HCT116 (cell line): ENCODE data around the gene CAPN10. TPM values are rescaled to one million over a fixed set of nuclear protein-coding genes. Genes with fewer than 3 reads are reported as not detected.

Experiments used
- ATAC-seq: fragments of 200-7000 bp; cut with Tn5 transposase; 2 replicates; pipeline ENCODE4 v1.9.1; 2020; ENCODE audit warnings: mild to moderate bottlenecking, moderate library complexity
- BruUV-seq: library from RNA; stranded (reverse); fragments of 400-500 nt; replicated peaks from 2 replicates; lab custom pipeline; 2021; lab: Mats Ljungman, UMichigan
- CTCF ChIA-PET: fragments of 300-600 bp; sonication (Branson Sonifier 250); formaldehyde crosslinking; loops from one replicate; lab custom pipeline; 2021; ENCODE audit warnings: antibody characterized with exemption; lab: Charles Lee
- POLR2A ChIA-PET: fragments of 300-600, 350-600 bp; sonication (Branson Sonifier 250); formaldehyde crosslinking; loops from one replicate; lab custom pipeline; 2021; ENCODE audit warnings: antibody characterized with exemption; lab: Charles Lee
- RAD21 ChIA-PET, 2 experiments: fragments of 300-600 bp; sonication (Branson Sonifier 250); formaldehyde crosslinking; loops; one replicate each; lab custom pipeline; 2023; ENCODE audit warnings: low total read pairs in 2 of 2; ENCODE audit not compliant: uncharacterized antibody in 2 of 2, unreplicated experiment in 2 of 2, low non-redundant PET in 1 of 2; lab: Charles Lee
- DNase-seq: peaks from one replicate; pipeline ENCODE4 v3.0.0-alpha.2; 2010; ENCODE audit warnings: low read depth, low spot score
- H2AFZ ChIP-seq: fragments of 200-600 bp; shearing (Covaris generic), sonication (generic); 2 replicates; pipeline ENCODE4 v1.6.1; 2017; ENCODE audit warnings: low read depth, mixed run types, mixed read lengths, antibody characterized with exemption, low read length; ENCODE audit not compliant: poor library complexity, severe bottlenecking
- H3K27ac ChIP-seq: 2 replicates; pipeline ENCODE4 v1.5.1; 2012; ENCODE audit warnings: low read depth, low read length
- H3K27me3 ChIP-seq: fragments of 200-600 bp; sonication (generic); 2 replicates; pipeline ENCODE4 v1.6.1; 2016; ENCODE audit warnings: mixed run types, low read length, mixed read lengths; ENCODE audit not compliant: insufficient read depth
- H3K36me3 ChIP-seq, 2 experiments: fragments of 200-500 bp in 1 of 2; fragments of 200-600 bp in 1 of 2; sonication (Bioruptor generic) in 1 of 2; sonication (generic) in 1 of 2; 2 replicates each; pipeline versions ENCODE4 v1.5.1 to v1.6.1; 2014 to 2016; ENCODE audit warnings: low read length in 2 of 2, inconsistent platforms in 1 of 2, mixed read lengths in 1 of 2, mixed run types in 1 of 2; ENCODE audit not compliant: insufficient read depth in 2 of 2, control insufficient read depth in 1 of 2
- H3K4me1 ChIP-seq, 2 experiments: fragments of 200-600 bp in 1 of 2; sonication (generic) in 1 of 2; 2 replicates each; pipeline versions ENCODE4 v1.5.1 to v1.6.1; 2012 to 2017; ENCODE audit warnings: low read length in 2 of 2, inconsistent platforms in 1 of 2, mild to moderate bottlenecking in 1 of 2, mixed read lengths in 1 of 2, mixed run types in 1 of 2, moderate library complexity in 1 of 2; ENCODE audit not compliant: insufficient read depth in 2 of 2, control insufficient read depth in 1 of 2
- H3K4me2 ChIP-seq: fragments of 200-600 bp; sonication (generic); 2 replicates; pipeline ENCODE4 v1.6.1; 2017; ENCODE audit warnings: mixed run types, low read length, mixed read lengths
- H3K4me3 ChIP-seq, 2 experiments: fragments of 200-600 bp in 1 of 2; sonication (generic) in 1 of 2; replicated peaks in 1 of 2; 2 replicates each; pipeline ENCODE4 v1.5.1; 2011 to 2016; ENCODE audit warnings: low read length in 2 of 2, control low read depth in 1 of 2, low read depth in 1 of 2, mild to moderate bottlenecking in 1 of 2, mixed read lengths in 1 of 2, mixed run types in 1 of 2
- H3K79me2 ChIP-seq: fragments of 200-600 bp; sonication (generic); 2 replicates; pipeline ENCODE4 v1.6.1; 2017; ENCODE audit warnings: mild to moderate bottlenecking, mixed run types, low read length, moderate library complexity, mixed read lengths; ENCODE audit not compliant: insufficient read depth
- H3K9ac ChIP-seq: fragments of 200-600 bp; sonication (generic); 2 replicates; pipeline ENCODE4 v1.6.1; 2016; ENCODE audit warnings: low read length, mixed read lengths
- H3K9me2 ChIP-seq: fragments of 200-600 bp; sonication (generic), shearing (Covaris generic); 2 replicates; pipeline ENCODE4 v1.6.1; 2017; ENCODE audit warnings: mixed run types, mild to moderate bottlenecking, moderate library complexity; ENCODE audit not compliant: insufficient read depth
- H3K9me3 ChIP-seq, 2 experiments: fragments of 200-500 bp in 1 of 2; fragments of 200-600 bp in 1 of 2; sonication (Bioruptor generic) in 1 of 2; sonication (generic) in 1 of 2; 2 replicates each; pipeline ENCODE4 v1.6.1; 2014 to 2017; ENCODE audit warnings: low read length in 2 of 2, mixed read lengths in 2 of 2, inconsistent platforms in 1 of 2, low read depth in 1 of 2, mild to moderate bottlenecking in 1 of 2, mixed run types in 1 of 2, moderate library complexity in 1 of 2; ENCODE audit not compliant: control insufficient read depth in 1 of 2, insufficient read depth in 1 of 2
- H4K20me1 ChIP-seq: fragments of 200-600 bp; sonication (generic), shearing (Covaris generic); 2 replicates; pipeline ENCODE4 v1.6.1; 2017; ENCODE audit warnings: mixed run types, mild to moderate bottlenecking, moderate library complexity; ENCODE audit not compliant: insufficient read depth
- EZH2 ChIP-seq: fragments of 200-600 bp; sonication (generic); IDR thresholded peaks from 2 replicates; pipeline ENCODE4 v1.6.1; 2017; ENCODE audit warnings: antibody characterized with exemption, mixed run types
- FOSL1 ChIP-seq: IDR thresholded peaks from 2 replicates; pipeline ENCODE4 v1.6.1; 2012; ENCODE audit warnings: low read depth
- JUND ChIP-seq: IDR thresholded peaks from 2 replicates; pipeline ENCODE4 v1.6.1; 2012
- RAD21 ChIP-seq: IDR thresholded peaks from 2 replicates; pipeline ENCODE4 v1.6.1; 2012; ENCODE audit warnings: low read depth, mild to moderate bottlenecking
- SP1 ChIP-seq: IDR thresholded peaks from 2 replicates; pipeline ENCODE4 v1.6.1; 2012; ENCODE audit warnings: low read depth
- YY1 ChIP-seq: IDR thresholded peaks from 2 replicates; pipeline ENCODE4 v1.6.1; 2011; ENCODE audit warnings: low read length, low read depth, moderate library complexity, mild to moderate bottlenecking; ENCODE audit not compliant: insufficient replicate concordance; ENCODE audit errors: extremely low read depth
- intact Hi-C: fragments of 100-400 bp; cut with micrococcal nuclease; formaldehyde crosslinking; loops from 2 replicates; pipeline ENCODE4 v1.10.0; 2022
- total RNA-seq: library from RNA; stranded (reverse); gene quantifications from one replicate; pipeline ENCODE4 v1.2.1, GENCODE V29; 2021; ENCODE audit not compliant: unreplicated experiment
- TF ChIP-seq, protein P1 (sequence below): IDR thresholded peaks from 2 replicates; pipeline ENCODE4 v1.6.1; 2012
- TF ChIP-seq, protein P2 (sequence below): IDR thresholded peaks from 2 replicates; pipeline ENCODE4 v1.6.1; 2012
- TF ChIP-seq, protein P3 (sequence below): IDR thresholded peaks from 2 replicates; pipeline ENCODE4 v1.6.1; 2011; ENCODE audit warnings: mild to moderate bottlenecking, low read length, moderate library complexity; ENCODE audit not compliant: insufficient replicate concordance; ENCODE audit errors: extremely low read depth
- TF ChIP-seq, protein P4 (sequence below), 3 experiments: fragments of 200-600 bp in 1 of 3; sonication (generic) in 1 of 3; IDR thresholded peaks in 2 of 3; conservative IDR thresholded peaks in 1 of 3; 2 replicates each; pipeline ENCODE4 v1.5.1; 2012 to 2017; ENCODE audit warnings: low read depth in 2 of 3, low read length in 2 of 3, antibody characterized with exemption in 1 of 3, borderline replicate concordance in 1 of 3, control low read depth in 1 of 3, mild to moderate bottlenecking in 1 of 3, mixed read lengths in 1 of 3, mixed run types in 1 of 3, moderate library complexity in 1 of 3; ENCODE audit not compliant: insufficient read depth in 1 of 3

The CAPN10 gene
- total RNA-seq, 1 experiment from 2014 or later = 40.7 TPM

DNA sequence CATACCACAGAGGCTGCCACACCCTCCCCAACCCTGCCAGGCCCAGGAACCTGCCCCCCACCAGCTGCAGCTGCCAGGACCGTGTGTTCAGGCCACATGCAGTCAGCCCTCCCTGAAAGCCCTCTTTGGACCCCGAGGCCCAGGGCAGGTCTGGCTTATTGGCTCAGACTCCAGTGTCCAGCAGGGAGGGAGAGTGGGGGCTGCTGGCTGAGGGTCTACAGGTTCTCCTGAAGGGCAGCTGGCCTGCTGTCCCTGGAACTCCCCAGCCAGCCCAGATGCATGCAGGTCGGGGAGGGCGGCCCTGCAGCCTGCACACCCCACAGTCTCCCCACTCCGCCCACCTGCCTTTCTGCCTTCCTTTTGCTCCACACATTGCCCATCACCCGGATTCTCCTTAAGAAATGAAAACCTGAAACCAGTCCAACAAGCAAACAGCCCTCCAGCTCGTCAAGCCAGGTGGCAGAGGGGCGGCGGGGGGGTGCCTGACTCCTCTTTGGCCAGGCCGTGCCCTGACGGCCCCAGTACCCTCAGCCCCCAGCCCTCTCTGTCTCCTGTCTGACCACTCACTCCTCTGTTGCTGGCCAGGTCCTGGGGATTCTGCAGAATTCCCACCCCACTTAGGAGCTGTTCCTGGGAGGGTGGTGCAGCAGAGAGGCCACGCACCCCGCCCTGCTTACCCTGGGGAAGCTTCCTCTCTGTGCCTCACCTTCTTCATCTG is 56.7 kb downstream of the CAPN10 start (continued):
- TF ChIP-seq YY1 = no peak
- no peak for TF ChIP-seq EZH2
- TF ChIP-seq, protein P1, sequence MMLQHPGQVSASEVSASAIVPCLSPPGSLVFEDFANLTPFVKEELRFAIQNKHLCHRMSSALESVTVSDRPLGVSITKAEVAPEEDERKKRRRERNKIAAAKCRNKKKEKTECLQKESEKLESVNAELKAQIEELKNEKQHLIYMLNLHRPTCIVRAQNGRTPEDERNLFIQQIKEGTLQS = no peak
- no peak for TF ChIP-seq SP1
- TF ChIP-seq, protein P2, sequence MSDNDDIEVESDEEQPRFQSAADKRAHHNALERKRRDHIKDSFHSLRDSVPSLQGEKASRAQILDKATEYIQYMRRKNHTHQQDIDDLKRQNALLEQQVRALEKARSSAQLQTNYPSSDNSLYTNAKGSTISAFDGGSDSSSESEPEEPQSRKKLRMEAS = no peak
- TF ChIP-seq RAD21 = no peak
- no peak for TF ChIP-seq FOSL1
- TF ChIP-seq, protein P3, sequence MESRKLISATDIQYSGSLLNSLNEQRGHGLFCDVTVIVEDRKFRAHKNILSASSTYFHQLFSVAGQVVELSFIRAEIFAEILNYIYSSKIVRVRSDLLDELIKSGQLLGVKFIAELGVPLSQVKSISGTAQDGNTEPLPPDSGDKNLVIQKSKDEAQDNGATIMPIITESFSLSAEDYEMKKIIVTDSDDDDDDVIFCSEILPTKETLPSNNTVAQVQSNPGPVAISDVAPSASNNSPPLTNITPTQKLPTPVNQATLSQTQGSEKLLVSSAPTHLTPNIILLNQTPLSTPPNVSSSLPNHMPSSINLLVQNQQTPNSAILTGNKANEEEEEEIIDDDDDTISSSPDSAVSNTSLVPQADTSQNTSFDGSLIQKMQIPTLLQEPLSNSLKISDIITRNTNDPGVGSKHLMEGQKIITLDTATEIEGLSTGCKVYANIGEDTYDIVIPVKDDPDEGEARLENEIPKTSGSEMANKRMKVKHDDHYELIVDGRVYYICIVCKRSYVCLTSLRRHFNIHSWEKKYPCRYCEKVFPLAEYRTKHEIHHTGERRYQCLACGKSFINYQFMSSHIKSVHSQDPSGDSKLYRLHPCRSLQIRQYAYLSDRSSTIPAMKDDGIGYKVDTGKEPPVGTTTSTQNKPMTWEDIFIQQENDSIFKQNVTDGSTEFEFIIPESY = no peak

DNA sequence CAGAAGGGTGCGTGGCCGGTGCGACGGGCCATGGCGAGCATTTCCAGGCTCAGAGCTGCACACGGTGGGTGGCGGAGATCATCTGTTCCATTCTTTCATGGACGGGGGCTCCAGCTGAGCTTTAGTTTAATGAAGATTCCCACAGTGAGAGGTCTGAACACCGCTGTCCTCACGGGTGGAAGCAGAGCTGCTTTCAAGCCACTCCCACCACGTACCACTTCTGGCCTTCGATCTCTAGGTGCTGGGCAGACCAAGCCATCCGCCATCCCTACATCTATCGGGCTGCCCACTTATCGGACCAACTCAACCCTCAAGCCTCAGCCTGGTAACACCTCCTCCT is 57.2 kb downstream of the CAPN10 start:
- H3K9ac ChIP-seq = no peak overlapping the region
- BruUV-seq = no TSS peak
- intact Hi-C loops = no loop called here
- POLR2A ChIA-PET = no interaction called here
- H3K36me3 ChIP-seq = no peaks in the 10 kb centered on the region
- no peak for DNase-seq
- H3K4me1 ChIP-seq = no peaks in the 10 kb centered on the region
- CTCF ChIA-PET = no interaction called here
- H3K27me3 ChIP-seq = 0 out of 2 replicates have a peak, but pooled peaks cover 5% of the 10 kb centered on the region
- no peaks in the 10 kb centered on the region for H3K9me3 ChIP-seq
- no peak overlapping the region for H3K27ac ChIP-seq
- TF ChIP-seq, protein P4, sequence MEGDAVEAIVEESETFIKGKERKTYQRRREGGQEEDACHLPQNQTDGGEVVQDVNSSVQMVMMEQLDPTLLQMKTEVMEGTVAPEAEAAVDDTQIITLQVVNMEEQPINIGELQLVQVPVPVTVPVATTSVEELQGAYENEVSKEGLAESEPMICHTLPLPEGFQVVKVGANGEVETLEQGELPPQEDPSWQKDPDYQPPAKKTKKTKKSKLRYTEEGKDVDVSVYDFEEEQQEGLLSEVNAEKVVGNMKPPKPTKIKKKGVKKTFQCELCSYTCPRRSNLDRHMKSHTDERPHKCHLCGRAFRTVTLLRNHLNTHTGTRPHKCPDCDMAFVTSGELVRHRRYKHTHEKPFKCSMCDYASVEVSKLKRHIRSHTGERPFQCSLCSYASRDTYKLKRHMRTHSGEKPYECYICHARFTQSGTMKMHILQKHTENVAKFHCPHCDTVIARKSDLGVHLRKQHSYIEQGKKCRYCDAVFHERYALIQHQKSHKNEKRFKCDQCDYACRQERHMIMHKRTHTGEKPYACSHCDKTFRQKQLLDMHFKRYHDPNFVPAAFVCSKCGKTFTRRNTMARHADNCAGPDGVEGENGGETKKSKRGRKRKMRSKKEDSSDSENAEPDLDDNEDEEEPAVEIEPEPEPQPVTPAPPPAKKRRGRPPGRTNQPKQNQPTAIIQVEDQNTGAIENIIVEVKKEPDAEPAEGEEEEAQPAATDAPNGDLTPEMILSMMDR (IDR thresholded peaks at IDR 0.05 in 2 of 3, conservative IDR thresholded peaks at IDR 0.05 in 1 of 3; ENCODE audit: borderline replicate concordance in 1 of 3, insufficient read depth in 1 of 3, low read depth in 2 of 3, low read length in 2 of 3) = no peak
- TF ChIP-seq JUND = no peak
- RAD21 ChIA-PET = no interaction called here
- no peak overlapping the region for H2AFZ ChIP-seq
- no peaks in the 10 kb centered on the region for H4K20me1 ChIP-seq
- no peak overlapping the region for H3K4me2 ChIP-seq
- no peak overlapping the region for H3K4me3 ChIP-seq
- no peaks in the 10 kb centered on the region for H3K9me2 ChIP-seq
- no peaks in the 10 kb centered on the region for H3K79me2 ChIP-seq
- no peak for ATAC-seq
